Measurements from ENCODE around the gene ZBTB14. TPM values are rescaled to one million over a fixed set of nuclear protein-coding genes. Genes with fewer than 3 reads are reported as not detected.

ZBTB14 gene, protein sequence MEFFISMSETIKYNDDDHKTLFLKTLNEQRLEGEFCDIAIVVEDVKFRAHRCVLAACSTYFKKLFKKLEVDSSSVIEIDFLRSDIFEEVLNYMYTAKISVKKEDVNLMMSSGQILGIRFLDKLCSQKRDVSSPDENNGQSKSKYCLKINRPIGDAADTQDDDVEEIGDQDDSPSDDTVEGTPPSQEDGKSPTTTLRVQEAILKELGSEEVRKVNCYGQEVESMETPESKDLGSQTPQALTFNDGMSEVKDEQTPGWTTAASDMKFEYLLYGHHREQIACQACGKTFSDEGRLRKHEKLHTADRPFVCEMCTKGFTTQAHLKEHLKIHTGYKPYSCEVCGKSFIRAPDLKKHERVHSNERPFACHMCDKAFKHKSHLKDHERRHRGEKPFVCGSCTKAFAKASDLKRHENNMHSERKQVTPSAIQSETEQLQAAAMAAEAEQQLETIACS
- 10 to 100 TPM in 9 of 10 donors, 1 to 10 TPM in 1; 8.3 to 16.3 (median 11.5) TPM for polyA plus RNA-seq (ENCODE audit: insufficient read length in 10 of 10)
- long read RNA-seq, donor 1, partial matches to known transcripts, result 0 of 4 reads
- long read RNA-seq, donor 1, other reads (novel, unspliced or antisense), result 0 of 4 reads
- long read RNA-seq, donor 2, result 0 reads
- long read RNA-seq, donor 3, result 0 reads
- long read RNA-seq, donor 4, result 0 reads
- long read RNA-seq, donor 5, partial matches to known transcripts, result 0 of 7 reads
- long read RNA-seq, donor 5, other reads (novel, unspliced or antisense), result 0 of 7 reads
- long read RNA-seq, donor 6, partial matches to known transcripts, result 0 of 2 reads
- long read RNA-seq, donor 6, other reads (novel, unspliced or antisense), result 0 of 2 reads
- long read RNA-seq, donor 7, partial matches to known transcripts, result 0 of 5 reads
- long read RNA-seq, donor 7, other reads (novel, unspliced or antisense), result 0 of 5 reads
- long read RNA-seq, donor 8, partial matches to known transcripts, result 0 of 4 reads
- long read RNA-seq, donor 8, other reads (novel, unspliced or antisense), result 0 of 4 reads
- long read RNA-seq, donor 9, partial matches to known transcripts, result 0 of 2 reads
- long read RNA-seq, donor 9, other reads (novel, unspliced or antisense), result 0 of 2 reads

GRCh38 chr18:5295231-5295920, at the start of gene ZBTB14:
ZBTB14 (minus strand) TSS chr18:5295726; CDS start chr18:5293246, 2,480 bp downstream.
- peak; percentile 80 to 85 (median 81) for DNase-seq

DNA sequence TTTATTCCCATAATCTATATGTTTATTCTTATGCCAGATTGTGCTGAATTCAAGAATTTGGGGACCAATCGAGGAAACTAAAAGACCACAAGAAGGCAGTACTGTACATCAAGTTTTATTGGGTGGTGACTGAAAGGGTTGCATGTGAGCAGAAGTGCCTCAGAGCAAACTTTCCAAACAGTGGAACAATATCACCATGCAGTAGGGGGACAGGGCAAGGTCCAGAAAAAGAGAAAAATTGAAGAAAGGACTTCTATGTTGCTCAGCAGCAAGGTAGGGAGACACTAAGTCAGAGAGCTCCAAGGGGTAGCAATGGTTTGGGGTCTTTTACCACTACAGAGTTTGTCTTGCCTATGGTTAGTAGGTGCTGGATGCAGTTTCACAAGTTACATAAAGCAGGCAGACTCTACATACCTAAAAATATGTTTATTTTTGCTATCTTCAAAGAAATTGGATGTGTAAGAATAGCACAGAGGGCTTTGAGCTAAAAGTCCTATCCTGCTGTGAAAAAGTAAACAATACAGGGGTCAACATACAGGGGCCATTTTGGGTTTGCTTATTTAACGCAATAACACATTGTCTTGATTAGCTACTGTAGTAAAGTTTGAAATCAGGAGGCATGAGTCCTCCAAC, 43.8 kb upstream of the ZBTB14 start:
- no peak for DNase-seq

DNA sequence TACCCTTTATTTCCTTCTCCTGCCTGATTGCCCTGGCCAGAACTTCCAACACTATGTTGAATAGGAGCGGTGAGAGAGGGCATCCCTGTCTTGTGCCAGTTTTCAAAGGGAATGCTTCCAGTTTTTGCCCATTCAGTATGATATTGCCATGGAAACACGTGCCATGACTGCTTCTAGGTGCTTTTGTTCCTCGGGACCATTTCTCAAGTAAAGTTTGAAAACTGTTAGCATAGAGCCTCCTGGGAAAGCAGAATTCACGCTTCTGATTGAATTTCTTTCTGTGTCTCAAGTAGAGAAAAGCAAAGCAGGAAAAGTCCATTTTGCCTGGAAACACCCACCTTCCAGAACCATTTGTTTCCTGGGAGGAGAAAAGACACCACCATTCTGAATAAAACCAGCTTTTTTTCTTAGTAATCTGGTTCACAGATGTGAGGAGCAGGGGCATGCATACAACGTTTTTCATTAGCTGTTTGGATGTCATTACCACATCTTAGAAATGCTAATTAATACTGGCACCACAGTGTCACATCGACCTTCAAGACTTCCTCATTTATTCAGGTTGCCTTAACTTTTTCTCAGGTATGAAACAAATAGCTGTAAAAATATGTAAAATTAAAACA, 39.0 kb upstream of the ZBTB14 start:
- no peak for DNase-seq

DNA sequence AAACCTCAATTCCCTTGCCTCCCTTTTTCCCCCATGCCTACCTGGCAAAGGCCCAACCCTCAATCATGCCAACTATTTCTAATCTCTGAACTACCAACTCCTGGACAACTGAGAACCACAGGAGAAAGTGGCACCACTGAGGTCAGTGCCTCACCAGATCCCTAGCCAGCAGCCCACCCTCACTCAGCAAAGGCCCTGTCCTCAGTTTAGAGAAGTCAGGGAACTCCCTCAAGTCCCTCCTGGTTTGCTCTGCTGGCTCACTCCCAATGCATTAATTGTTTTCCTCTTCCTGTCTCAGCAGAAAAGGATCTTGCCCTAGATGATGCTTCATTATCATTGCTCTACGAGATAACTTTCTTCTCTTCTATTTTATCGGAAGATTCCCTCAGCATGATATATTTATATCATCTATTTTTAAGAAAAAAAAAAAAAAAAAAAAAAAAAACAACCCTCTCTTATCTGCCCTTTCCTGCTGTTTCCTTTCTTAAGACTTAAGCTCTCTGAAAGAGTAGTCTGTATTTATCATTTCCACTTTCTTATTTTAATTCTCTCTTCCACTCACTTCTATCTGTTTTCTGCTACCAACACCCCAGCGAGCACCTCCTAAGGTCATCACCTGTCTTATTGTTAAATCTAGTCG, 22.7 kb upstream of the ZBTB14 start:
- DNase-seq, result no peak

DNA sequence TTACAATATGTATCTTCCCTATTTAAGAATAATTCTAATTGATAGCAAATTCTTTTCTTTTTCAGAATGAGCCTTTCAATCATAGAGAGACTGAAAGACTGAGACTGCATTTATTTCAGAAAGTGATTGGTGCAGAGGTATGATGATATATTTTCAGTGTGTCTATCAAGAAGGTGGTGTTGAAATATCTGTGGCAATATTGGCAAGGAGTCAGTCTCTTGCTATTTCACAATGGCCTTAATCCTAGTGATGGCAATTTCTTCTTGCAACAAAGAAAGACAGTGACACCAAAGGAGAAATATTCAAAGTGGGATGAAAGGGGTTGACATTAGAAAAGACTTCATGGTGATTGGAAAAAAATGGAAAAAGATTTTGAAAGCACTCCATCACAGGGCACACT, 21.7 kb upstream of the ZBTB14 start:
- DNase-seq, result no peak

- DNase-seq, result no peak
Measured at GRCh38 chr18:5315838-5316237, 20.3 kb upstream of the ZBTB14 start.

GRCh38 chr18:5311301-5311989, 15.9 kb upstream of the ZBTB14 start:
- peak in 2 of 3 donors; percentile 6 to 48 for DNase-seq

DNA sequence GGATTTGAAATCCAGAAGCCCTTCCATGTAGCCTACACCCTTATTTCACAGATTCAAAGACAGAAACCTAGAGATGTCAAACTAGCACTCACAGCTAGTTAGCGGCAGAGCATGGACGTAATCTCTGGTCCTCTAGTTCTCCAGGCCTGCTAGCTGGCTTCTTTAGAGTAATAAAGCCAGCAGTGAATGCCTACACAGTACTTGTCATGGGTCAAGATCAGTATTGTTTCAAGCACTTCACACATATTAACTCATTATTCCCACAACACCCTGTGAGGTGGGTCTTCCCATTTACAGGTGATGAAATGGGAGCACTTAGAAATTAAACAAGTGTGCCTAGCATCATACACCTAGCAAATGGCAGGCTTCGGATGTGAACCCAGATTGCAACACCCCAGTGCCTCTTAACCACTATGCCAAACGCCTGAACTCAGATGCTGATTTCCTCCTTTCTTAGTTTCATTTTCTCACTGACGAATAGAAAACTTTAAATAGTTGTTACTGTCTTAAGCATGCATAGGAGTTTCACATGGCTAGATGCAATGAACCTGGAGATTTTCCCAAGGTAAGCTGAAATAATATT, 14.5 kb upstream of the ZBTB14 start:
- DNase-seq, result no peak

DNA sequence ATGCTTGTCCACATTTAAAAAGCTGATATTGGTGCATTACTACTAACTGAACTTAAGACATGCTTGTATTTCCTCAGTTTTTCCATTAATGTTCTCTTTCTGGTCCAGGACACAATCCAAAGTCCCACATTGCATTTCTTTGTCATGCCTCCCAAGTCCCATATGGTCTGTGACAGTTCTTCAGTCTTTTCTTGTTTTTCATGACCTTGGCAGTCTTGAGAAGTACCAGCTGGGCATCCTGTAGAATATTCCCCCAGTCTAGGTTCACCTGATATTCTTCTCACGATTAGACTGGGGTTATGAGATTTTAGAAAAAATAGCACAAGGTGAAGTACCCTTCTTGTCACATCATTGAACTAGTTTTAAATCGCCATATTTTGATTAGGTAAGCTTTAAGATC, 10.3 kb upstream of the ZBTB14 start:
- DNase-seq, result no peak

DNA sequence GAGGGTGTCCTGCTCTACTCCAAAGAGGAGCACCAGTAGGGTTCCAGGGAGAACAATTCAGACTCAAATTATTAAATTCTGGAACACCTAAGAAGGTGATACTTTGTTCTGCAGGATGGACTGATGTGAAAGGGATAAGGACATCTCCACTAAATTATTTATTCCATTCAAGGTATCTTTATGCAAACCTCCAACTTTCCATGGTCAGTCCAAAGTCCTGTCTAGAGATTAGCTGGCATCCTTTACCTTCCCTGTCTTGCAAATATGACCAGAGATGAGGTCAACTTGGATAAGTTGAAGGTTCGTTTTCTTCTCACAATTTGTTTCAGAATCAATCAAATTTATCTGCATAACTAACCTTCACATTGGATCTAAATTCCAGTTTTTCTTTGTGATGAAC, 8.7 kb upstream of the ZBTB14 start:
- no peak for DNase-seq

- no peak for DNase-seq
Measured at GRCh38 chr18:5303636-5304035, 8.1 kb upstream of the ZBTB14 start.

GRCh38 chr18:5302606-5303005, 7.1 kb upstream of the ZBTB14 start:
- no peak for DNase-seq

- DNase-seq, result no peak
Measured at GRCh38 chr18:5300476-5301010, 5.0 kb upstream of the ZBTB14 start.

GRCh38 chr18:5298156-5298852, 2.8 kb upstream of the ZBTB14 start:
- DNase-seq, result no peak

DNA sequence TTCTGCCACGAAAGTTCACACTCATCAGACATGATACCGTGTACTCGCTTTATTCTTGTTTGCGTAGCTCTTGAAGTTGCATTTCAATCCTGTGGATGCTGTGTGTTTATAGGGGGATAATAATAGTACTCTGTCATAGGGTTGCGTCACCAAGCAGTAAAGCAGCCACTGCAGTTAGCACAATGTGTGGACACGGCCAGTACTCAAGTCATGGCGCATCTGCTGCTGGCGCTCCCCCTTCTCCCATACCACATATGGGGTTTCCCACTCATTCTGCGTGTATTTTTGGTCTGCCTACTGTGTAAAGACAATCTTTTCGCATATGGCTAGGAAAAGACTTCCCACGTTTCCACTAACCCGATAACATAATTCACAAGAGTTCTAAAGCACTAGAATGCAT, 2.1 kb upstream of the ZBTB14 start:
- no peak for DNase-seq

DNA sequence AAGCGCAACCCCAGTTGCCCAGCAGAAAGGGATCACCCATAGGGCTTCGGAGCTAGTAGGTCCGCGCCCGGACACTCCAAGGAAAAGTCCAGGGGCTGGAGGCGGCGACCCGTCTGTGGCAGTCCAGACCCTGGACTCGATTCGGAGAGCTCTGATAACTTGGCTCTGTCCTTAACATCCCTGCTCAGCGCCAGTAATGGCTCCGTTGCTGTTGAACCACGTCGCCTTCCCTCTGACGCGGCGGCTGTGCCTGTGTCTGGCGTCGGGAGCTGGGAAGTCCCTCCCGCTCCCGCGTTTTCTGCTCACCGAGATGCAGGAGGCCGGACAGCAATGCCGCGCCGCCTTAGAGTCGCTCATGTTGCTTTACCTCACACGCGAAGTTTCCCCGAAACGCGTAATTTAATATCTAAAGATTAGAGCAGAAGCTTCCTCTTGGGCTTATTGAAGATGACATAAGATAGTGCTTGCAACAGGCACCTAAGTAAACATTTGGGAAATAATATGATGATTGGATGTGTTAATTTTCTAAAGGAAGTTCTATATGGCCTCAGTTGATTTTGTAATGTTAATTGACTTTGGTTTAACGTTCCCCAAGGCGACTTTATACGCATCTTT, 1.3 kb upstream of the ZBTB14 start:
- peak; percentile 87 to 96 (median 90) for DNase-seq

- DNase-seq, result peak; percentile 98 to 99 (median 98)
Measured at GRCh38 chr18:5295981-5296705, 617 bp upstream of the ZBTB14 start.
